Measurements from ENCODE around the gene HNRNPA0.

DNA sequence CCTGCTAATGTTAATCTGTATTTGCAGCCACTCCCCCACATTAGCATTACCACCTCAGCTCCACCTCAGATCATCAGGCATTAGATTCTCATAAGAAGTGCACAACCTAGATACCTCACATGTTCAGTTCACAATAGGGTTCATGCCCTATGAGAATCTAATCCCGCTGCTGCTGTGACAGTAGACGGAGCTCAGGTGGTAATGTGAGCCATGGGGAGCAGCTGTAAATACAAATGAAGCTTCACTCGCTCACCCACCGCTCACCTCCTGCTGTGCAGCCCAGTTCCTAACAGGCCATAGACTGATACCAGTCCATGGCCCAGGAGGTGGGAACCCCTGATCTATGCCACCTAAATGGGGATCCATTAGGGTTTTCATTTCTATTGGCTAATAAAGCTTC lies 6.1 kb upstream of the HNRNPA0 start:
- TF ChIP-seq CTCF (conservative IDR thresholded peaks at IDR 0.05; ENCODE audit: low read depth, low read length) (no peak), EZH2 (IDR thresholded peaks at IDR 0.05; ENCODE audit: low read length, unreplicated experiment) (no peak)
